AG10803 (cell line): ENCODE results near the gene GNGT2.

ENCODE experiments used
- DNase-seq: peaks from one replicate; pipeline ENCODE4 v3.0.0; 2010; ENCODE audit warnings: low read depth
- H3K4me3 ChIP-seq: 2 replicates; pipeline ENCODE4 v1.5.1; 2011; ENCODE audit warnings: mild to moderate bottlenecking, low read length, control low read depth
- TF ChIP-seq, protein P1 (sequence below): conservative IDR thresholded peaks from 2 replicates; pipeline ENCODE4 v1.5.1; 2011; ENCODE audit warnings: mild to moderate bottlenecking, low read length, control low read depth, inconsistent platforms

GNGT2 gene

GRCh38 chr17:49229076-49229804 lies 18.9 kb upstream of the GNGT2 start:
- H3K4me3 ChIP-seq = no peak overlapping the region
- no peak for DNase-seq
- TF ChIP-seq, protein P1, sequence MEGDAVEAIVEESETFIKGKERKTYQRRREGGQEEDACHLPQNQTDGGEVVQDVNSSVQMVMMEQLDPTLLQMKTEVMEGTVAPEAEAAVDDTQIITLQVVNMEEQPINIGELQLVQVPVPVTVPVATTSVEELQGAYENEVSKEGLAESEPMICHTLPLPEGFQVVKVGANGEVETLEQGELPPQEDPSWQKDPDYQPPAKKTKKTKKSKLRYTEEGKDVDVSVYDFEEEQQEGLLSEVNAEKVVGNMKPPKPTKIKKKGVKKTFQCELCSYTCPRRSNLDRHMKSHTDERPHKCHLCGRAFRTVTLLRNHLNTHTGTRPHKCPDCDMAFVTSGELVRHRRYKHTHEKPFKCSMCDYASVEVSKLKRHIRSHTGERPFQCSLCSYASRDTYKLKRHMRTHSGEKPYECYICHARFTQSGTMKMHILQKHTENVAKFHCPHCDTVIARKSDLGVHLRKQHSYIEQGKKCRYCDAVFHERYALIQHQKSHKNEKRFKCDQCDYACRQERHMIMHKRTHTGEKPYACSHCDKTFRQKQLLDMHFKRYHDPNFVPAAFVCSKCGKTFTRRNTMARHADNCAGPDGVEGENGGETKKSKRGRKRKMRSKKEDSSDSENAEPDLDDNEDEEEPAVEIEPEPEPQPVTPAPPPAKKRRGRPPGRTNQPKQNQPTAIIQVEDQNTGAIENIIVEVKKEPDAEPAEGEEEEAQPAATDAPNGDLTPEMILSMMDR = no peak

DNA sequence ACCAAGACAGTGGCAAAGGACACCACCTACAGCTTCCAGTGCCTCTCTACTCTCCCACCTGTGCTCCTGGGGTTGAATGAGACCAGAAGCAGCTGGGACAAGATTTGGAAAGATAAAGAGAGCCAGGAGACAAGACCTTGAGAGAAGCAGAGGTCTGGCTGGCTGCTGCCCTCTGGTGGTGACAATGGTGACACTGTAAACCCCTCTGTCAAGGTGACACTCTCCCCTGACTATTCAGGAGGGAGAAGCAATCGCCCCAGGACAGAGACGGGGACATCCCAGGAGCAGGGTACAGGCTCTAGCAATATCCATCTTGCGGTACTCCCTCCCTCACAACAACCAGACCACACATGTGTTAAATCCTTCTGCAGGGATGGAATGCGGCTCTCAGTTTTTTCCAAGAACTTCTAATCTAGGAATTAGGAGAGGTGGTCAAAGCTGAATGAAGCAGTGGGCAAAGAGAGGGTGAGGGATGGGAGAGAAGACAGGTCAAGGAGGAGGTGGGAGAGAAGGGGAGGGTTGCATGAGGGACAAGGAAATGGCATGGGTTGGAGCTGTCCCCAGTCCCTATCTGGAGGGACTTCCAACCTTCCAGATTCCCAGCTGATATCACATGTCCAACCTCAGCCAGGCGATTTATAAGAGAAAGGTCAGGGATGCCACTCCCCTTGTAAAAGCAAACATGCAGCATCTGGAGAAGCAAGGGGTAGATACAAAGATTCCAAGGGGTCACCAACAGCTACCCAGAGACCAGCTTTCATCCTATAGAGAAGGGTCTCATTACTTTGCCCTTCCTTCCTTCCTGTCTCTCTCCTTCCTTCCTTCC lies 17.3 kb upstream of the GNGT2 start:
- H3K4me3 ChIP-seq = no peak overlapping the region
- DNase-seq = peak; percentile 58
- TF ChIP-seq, protein P1 = peak; percentile 88

GRCh38 chr17:49226771-49227435 lies 16.5 kb upstream of the GNGT2 start:
- TF ChIP-seq, protein P1 = no peak
- no peak overlapping the region for H3K4me3 ChIP-seq
- no peak for DNase-seq

DNA sequence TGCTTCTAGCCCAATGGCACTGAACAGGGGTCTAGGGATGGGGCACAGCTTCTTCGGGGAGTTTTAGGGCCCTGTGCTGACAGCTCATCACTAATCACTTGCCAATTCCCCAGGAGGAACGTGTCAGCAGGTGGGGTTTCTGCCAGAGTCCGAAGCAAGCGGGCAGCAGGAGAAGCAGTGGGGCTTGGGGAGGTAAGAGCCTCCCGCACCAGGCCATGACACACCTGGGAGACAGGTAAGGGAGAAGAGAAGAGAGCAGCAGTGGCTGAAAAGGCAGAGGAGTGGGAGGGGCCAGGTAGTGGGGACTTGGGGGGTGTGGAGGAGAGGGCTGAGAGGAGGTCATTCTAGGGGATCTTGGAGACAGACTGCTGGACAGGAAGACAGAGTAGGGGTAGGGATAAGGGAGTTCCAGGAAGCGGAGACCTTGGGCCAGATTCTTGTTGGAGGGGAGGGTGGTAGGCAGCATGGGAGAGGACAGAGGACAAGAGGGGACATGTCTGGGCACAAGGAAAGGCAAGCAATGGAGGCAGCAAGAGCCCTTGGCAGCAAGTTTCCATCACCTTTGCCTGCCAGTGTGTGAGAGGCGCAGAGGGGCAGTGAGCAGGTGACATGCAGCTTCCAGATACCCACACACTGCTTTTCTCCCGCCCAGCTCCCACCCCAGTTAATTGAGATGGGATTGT lies 15.3 kb upstream of the GNGT2 start:
- H3K4me3 ChIP-seq = no peak overlapping the region
- no peak for DNase-seq
- TF ChIP-seq, protein P1 = no peak

DNA sequence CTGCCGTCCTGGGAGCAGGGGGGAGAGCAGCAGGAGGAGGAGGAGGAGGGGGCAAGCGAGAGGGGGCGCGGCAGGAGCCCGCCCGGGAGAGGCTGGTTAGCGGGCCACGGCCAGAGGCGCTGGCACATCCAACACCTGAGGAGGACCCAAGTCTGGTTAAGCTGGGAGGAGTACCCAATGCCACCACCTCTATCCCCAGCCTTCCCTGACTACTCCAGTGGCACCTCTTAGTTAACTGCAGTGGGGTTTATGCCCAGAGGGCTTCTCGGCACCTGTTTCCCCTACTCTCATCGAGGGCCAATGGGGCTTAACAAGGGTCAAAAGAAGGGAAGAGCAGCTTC lies 14.6 kb upstream of the GNGT2 start:
- H3K4me3 ChIP-seq = no peak overlapping the region
- TF ChIP-seq, protein P1 = no peak
- no peak for DNase-seq

DNA sequence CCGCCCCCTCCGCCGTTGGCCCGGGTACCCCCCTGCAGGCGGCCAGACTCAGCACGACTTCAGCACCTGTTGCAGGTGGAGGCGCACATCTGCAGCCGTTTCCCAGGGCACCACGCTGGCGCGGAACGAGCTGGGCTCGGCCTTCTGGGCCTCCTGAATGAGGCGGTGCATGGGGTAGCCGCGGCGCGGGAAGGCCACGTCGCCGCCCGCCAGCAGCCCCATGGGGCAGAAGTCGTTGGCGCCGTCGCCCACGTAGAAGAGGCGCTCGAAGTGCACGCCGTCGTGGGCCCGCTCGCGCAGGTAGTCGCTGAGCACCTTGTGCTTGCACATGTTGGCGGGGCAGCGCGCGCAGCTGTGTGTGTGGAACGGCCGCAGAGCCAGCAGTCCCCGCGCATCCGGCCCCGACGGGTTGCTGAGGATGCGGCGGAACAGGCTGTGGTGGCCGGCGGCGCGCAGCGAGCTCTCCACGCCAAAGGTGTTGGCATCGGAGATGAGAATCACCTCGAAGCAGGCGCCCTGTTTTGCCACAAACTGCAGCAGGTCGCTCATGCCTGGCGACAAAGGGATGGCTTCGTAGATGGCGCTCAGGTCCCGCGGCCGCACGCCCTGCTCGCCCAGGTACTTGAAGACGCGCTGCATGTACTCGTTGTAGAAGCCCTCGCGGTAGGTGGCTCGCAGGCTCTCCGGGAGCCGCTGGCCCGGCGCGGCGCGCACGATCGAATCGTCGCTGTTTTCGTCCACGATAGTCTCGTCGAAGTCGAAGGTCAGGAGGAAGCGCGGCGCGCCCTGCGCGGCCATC lies 14.0 kb upstream of the GNGT2 start:
- TF ChIP-seq, protein P1 = no peak
- no peak overlapping the region for H3K4me3 ChIP-seq
- DNase-seq = no peak
